ENCODE measurements around the gene KCNH5. TPM values are rescaled to one million over a fixed set of nuclear protein-coding genes. Genes with fewer than 3 reads are reported as not detected.
"Not testable (repeated sequence)": the region's sequence is repeated elsewhere in the genome, so short reads cannot be mapped to it uniquely, and the experiment has no call there.

Gene KCNH5
- total RNA-seq, 1 donor from 2014 or later, result 0.29 TPM

GRCh38 chr14:62885451-62885850 is 159.8 kb downstream of the KCNH5 start:
- no peaks in the 10 kb centered on the region for H3K36me3 ChIP-seq
- TF ChIP-seq, protein P1, sequence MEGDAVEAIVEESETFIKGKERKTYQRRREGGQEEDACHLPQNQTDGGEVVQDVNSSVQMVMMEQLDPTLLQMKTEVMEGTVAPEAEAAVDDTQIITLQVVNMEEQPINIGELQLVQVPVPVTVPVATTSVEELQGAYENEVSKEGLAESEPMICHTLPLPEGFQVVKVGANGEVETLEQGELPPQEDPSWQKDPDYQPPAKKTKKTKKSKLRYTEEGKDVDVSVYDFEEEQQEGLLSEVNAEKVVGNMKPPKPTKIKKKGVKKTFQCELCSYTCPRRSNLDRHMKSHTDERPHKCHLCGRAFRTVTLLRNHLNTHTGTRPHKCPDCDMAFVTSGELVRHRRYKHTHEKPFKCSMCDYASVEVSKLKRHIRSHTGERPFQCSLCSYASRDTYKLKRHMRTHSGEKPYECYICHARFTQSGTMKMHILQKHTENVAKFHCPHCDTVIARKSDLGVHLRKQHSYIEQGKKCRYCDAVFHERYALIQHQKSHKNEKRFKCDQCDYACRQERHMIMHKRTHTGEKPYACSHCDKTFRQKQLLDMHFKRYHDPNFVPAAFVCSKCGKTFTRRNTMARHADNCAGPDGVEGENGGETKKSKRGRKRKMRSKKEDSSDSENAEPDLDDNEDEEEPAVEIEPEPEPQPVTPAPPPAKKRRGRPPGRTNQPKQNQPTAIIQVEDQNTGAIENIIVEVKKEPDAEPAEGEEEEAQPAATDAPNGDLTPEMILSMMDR (IDR thresholded peaks at IDR 0.05), result no peak
- no peaks in the 10 kb centered on the region for H3K27me3 ChIP-seq
- no peak overlapping the region for H3K4me3 ChIP-seq
- intact Hi-C loops (cut with DNase I), result no loop called here
- ATAC-seq (no peak), DNase-seq (no peak)
- no peaks in the 10 kb centered on the region for H3K9me3 ChIP-seq
- H3K27ac ChIP-seq, result no peak overlapping the region
- H3K4me1 ChIP-seq, result no peaks in the 10 kb centered on the region

DNA sequence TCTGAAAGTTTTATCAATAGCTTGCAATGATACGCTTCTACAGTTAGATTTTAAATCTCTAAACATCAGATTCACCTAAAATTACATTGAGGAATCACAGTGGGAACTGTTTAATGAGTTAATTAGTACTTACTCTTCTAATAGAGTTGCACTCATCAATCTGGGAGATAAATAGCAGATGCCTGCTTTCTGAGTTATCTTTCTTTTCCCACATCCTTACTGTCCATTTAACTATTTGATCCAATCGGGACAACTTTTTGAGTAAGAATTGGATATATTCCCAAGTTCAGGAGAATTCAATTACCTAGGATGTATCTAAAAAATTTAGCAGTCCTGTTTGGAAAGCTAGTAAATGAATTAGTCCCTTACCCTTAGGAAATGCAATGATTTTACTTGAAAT is 162.3 kb downstream of the KCNH5 start:
- TF ChIP-seq, protein P1 (IDR thresholded peaks at IDR 0.05), result no peak
- no peak for ATAC-seq
- Histone ChIP-seq H3K27me3 (no peaks in the 10 kb centered on the region), H3K27ac (no peak overlapping the region), H3K9me3 (no peaks in the 10 kb centered on the region), H3K4me3 (no peak overlapping the region), H3K4me1 (no peaks in the 10 kb centered on the region), H3K36me3 (no peaks in the 10 kb centered on the region)
- intact Hi-C loops (cut with DNase I), result no loop called here
- no peak for DNase-seq

DNA sequence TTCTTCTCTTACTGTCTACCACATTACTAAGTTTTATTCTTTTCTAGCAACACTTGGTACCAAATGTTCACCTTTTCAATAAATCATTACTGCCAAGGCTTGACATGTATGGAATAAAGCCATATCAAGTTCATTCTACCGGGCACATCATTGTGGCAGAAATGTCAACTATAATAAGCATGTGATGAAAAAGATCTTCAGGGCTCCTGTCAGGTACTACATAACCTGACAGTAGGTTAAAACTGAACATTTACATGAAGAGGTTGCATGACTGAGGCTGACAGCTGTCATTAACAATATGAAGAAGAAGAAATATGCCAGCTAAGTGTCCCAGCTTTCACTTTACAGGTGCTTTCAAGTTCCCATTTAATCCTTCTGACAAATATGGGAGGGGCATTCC is 178.9 kb downstream of the KCNH5 start:
- Histone ChIP-seq H3K4me3 (no peak overlapping the region), H3K9me3 (no peaks in the 10 kb centered on the region)
- intact Hi-C loops (cut with DNase I), result no loop called here

DNA sequence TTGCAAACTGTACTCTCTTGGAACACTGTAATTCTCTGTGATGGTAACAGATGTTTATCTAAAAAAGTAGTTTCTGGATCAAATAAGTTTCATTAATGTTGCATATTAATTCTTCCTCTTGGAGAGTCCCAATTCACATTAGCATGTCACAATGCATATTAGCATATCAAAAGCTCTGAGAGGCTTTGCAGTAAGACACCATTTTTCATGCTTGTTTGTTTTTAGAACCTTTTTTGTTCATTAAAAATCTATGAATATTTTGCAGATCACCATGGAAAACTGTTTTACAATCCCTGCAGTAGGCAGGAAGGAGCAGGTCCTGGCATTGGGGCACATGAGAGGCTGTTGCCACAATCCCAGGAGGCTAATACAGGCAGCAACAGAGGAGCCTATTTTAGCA is 180.7 kb downstream of the KCNH5 start:
- TF ChIP-seq, protein P1 (IDR thresholded peaks at IDR 0.05), result no peak
- ATAC-seq (no peak), DNase-seq (no peak)
- Histone ChIP-seq H3K27ac (no peak overlapping the region), H3K36me3 (no peaks in the 10 kb centered on the region), H3K4me3 (no peak overlapping the region), H3K4me1 (no peaks in the 10 kb centered on the region), H3K27me3 (no peaks in the 10 kb centered on the region), H3K9me3 (no peaks in the 10 kb centered on the region)
- intact Hi-C loops (cut with DNase I), result no loop called here

More for the DNA sequence above, 178.9 kb downstream of the KCNH5 start:
- H3K36me3 ChIP-seq, result no peaks in the 10 kb centered on the region
- H3K27ac ChIP-seq, result no peak overlapping the region
- ATAC-seq (no peak), DNase-seq (no peak)
- TF ChIP-seq, protein P1 (IDR thresholded peaks at IDR 0.05), result no peak
- H3K27me3 ChIP-seq, result no peaks in the 10 kb centered on the region
- no peaks in the 10 kb centered on the region for H3K4me1 ChIP-seq

DNA sequence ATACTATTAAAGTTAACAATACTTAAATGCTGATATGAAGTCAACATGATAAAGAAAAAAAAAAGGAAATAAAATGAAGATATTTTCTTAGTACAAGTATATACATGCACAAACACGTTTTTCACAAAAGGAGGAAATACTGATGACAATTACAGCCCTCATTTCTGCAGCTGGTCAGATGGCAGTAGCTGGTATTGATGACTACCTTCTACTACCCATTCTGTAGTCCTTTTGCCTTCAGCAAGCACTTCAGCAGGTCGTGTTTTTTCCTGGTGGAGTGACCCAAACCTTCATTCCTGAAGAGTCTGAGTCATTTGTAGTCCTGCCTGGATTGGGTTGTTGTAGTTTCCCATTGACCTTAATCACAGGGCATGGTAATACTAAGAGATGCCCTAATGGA is 187.2 kb downstream of the KCNH5 start:
- H3K4me1 ChIP-seq; H3K27ac ChIP-seq; H3K36me3 ChIP-seq; H3K9me3 ChIP-seq; H3K27me3 ChIP-seq; DNase-seq; H3K4me3 ChIP-seq; ATAC-seq; intact Hi-C loops (cut with DNase I): not testable (repeated sequence)

DNA sequence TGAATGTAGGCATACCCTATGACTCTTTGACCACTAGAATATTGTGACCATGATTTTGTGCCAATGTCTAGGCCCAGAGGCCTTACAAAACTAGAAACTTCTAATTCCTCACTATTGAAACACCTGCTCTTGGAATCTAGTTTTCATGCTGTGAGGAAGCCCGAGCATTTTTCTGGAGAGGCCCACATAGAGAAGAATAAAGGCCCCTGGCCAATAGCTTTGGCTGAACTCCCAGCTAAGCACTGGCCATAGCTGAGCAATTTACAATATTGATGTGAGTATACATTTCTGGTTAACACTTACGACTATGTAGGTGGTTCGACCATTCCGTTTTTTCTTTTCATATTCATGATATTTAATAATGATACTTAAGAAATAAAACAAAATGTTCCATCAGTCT is 190.3 kb downstream of the KCNH5 start:
- Histone ChIP-seq H3K4me1 (no peaks in the 10 kb centered on the region), H3K9me3 (no peaks in the 10 kb centered on the region), H3K27me3 (no peaks in the 10 kb centered on the region), H3K36me3 (no peaks in the 10 kb centered on the region), H3K4me3 (no peak overlapping the region), H3K27ac (no peak overlapping the region)
- intact Hi-C loops (cut with DNase I), result no loop called here
- ATAC-seq, result no peak
- no peak for DNase-seq
- TF ChIP-seq, protein P1 (IDR thresholded peaks at IDR 0.05), result no peak

Measured in upper lobe of right lung (tissue), 1 donor.